GM23338 (cell line): ENCODE data around the gene NFATC3. TPM values are rescaled to one million over a fixed set of nuclear protein-coding genes. Genes with fewer than 3 reads are reported as not detected.

Source experiments
- ATAC-seq: fragments of 200-7000 bp; cut with Tn5 transposase; 3 replicates; pipeline ENCODE4 v1.9.1; 2020
- DNase-seq: peaks from one replicate; pipeline ENCODE4 v3.0.0-alpha.2; 2015; ENCODE audit warnings: low spot score
- H2AFZ ChIP-seq: fragments of 200-600 bp; sonication (generic); 2 replicates; pipeline ENCODE4 v1.8.0; 2016; ENCODE audit warnings: antibody characterized with exemption, mild to moderate bottlenecking, moderate library complexity
- H3F3A ChIP-seq: fragments of 200-600 bp; sonication (generic); replicated peaks from 2 replicates; pipeline ENCODE4 v1.8.0; 2017; ENCODE audit warnings: antibody characterized with exemption, mixed run types, low read depth
- H3K27ac ChIP-seq: fragments of 200-600 bp; sonication (generic); 2 replicates; pipeline ENCODE4 v1.6.1; 2016; ENCODE audit warnings: low read depth
- H3K27me3 ChIP-seq: fragments of 200-600 bp; sonication (generic); 2 replicates; pipeline ENCODE4 v1.8.0; 2016; ENCODE audit warnings: mild to moderate bottlenecking, mixed run types, moderate library complexity; ENCODE audit not compliant: insufficient read depth
- H3K36me3 ChIP-seq: fragments of 200-600 bp; sonication (generic); 2 replicates; pipeline ENCODE4 v1.8.0; 2016; ENCODE audit warnings: mild to moderate bottlenecking; ENCODE audit not compliant: insufficient read depth
- H3K4me1 ChIP-seq: fragments of 200-600 bp; sonication (generic); 2 replicates; pipeline ENCODE4 v1.8.0; 2016; ENCODE audit warnings: mild to moderate bottlenecking, moderate library complexity; ENCODE audit not compliant: insufficient read depth
- H3K4me2 ChIP-seq: fragments of 200-600 bp; sonication (generic); 2 replicates; pipeline ENCODE4 v1.7.1; 2017; ENCODE audit warnings: mixed run types
- H3K4me3 ChIP-seq: fragments of 200-600 bp; sonication (generic); 2 replicates; pipeline ENCODE4 v1.6.1; 2016; ENCODE audit warnings: mixed run types
- H3K79me2 ChIP-seq: fragments of 200-600 bp; sonication (generic); replicated peaks from 2 replicates; pipeline ENCODE4 v1.8.0; 2017; ENCODE audit warnings: mild to moderate bottlenecking; ENCODE audit not compliant: insufficient read depth
- H3K9me2 ChIP-seq: fragments of 200-600 bp; sonication (generic); 2 replicates; pipeline ENCODE4 v1.8.0; 2017; ENCODE audit not compliant: insufficient read depth
- H4K20me1 ChIP-seq: fragments of 200-600 bp; sonication (generic); replicated peaks from 2 replicates; pipeline ENCODE4 v1.8.0; 2017; ENCODE audit warnings: mild to moderate bottlenecking; ENCODE audit not compliant: insufficient read depth
- H3K27ac Mint-ChIP-seq: 2 replicates; pipeline ENCODE4 v1.8.0; 2020; ENCODE audit warnings: inconsistent platforms, mild to moderate bottlenecking, moderate library complexity, mixed read lengths
- H3K27me3 Mint-ChIP-seq: 3 replicates; pipeline ENCODE4 v1.8.0; 2022; ENCODE audit warnings: low read depth, mild to moderate bottlenecking, moderate library complexity, mixed read lengths, inconsistent platforms; ENCODE audit not compliant: insufficient read depth, poor library complexity
- H3K36me3 Mint-ChIP-seq: 3 replicates; pipeline ENCODE4 v1.8.0; 2021; ENCODE audit warnings: low read depth, mild to moderate bottlenecking, inconsistent platforms, moderate library complexity, mixed read lengths
- H3K4me1 Mint-ChIP-seq: 3 replicates; pipeline ENCODE4 v1.8.0; 2020; ENCODE audit warnings: mild to moderate bottlenecking, inconsistent platforms, mixed read lengths
- H3K4me3 Mint-ChIP-seq: 3 replicates; pipeline ENCODE4 v1.8.0; 2021; ENCODE audit warnings: moderate library complexity, mild to moderate bottlenecking, inconsistent platforms, mixed read lengths
- H3K9me3 Mint-ChIP-seq: 3 replicates; pipeline ENCODE4 v1.8.0; 2020; ENCODE audit warnings: moderate library complexity, mild to moderate bottlenecking, inconsistent platforms, mixed read lengths
- CREB1 ChIP-seq: fragments of 250-450 bp; sonication (Bioruptor Pico); IDR thresholded peaks from 2 replicates; pipeline ENCODE4 v1.5.0; 2020; ENCODE audit warnings: low read depth, mild to moderate bottlenecking, moderate library complexity
- CTCF ChIP-seq, 2 experiments: fragments of 200-600 bp in 1 of 2; sonication (generic) in 1 of 2; conservative IDR thresholded peaks; 2 replicates each; pipeline versions ENCODE4 v1.5.1 to v1.6.1; 2016 to 2017; ENCODE audit warnings: antibody characterized with exemption in 2 of 2, low read depth in 2 of 2, mild to moderate bottlenecking in 2 of 2, moderate library complexity in 1 of 2
- EZH2phosphoT487 ChIP-seq: fragments of 200-600 bp; sonication (generic); IDR thresholded peaks from one replicate; pipeline ENCODE4 v1.8.1; 2018; ENCODE audit warnings: antibody characterized with exemption; ENCODE audit not compliant: unreplicated experiment
- JUNB ChIP-seq: IDR thresholded peaks from one replicate; pipeline ENCODE4 v1.6.1; 2016; ENCODE audit warnings: antibody characterized with exemption; ENCODE audit not compliant: unreplicated experiment
- NANOG ChIP-seq: IDR thresholded peaks from 2 replicates; pipeline ENCODE4 v1.6.1; 2016; ENCODE audit warnings: antibody characterized with exemption, borderline replicate concordance
- POLR2AphosphoS5 ChIP-seq: IDR thresholded peaks from 2 replicates; pipeline ENCODE4 v1.6.1; 2016; ENCODE audit warnings: antibody characterized with exemption, low read depth
- STAT1 ChIP-seq: IDR thresholded peaks from one replicate; pipeline ENCODE4 v1.6.1; 2016; ENCODE audit warnings: antibody characterized with exemption; ENCODE audit not compliant: unreplicated experiment
- ZNF114 ChIP-seq: fragments of 250-450 bp; sonication (Bioruptor Pico); IDR thresholded peaks from 2 replicates; pipeline ENCODE4 v1.5.0; 2020; ENCODE audit warnings: mild to moderate bottlenecking, moderate library complexity
- ZNF331 ChIP-seq: fragments of 250-450 bp; sonication (Bioruptor Pico); IDR thresholded peaks from 2 replicates; pipeline ENCODE4 v1.5.0; 2020; ENCODE audit warnings: low read depth, mild to moderate bottlenecking, moderate library complexity
- polyA plus RNA-seq: library from polyadenylated mRNA; unstranded; fragments of >200 nt; fragmentation: Nextera tagmentation; extraction: Ambion mirVana; gene quantifications from 2 replicates; pipeline ENCODE4 v1.2.1, GENCODE V29; 2016
- total RNA-seq: library from RNA; depleted of rRNA; stranded (reverse); fragments of >200 nt; shearing (Covaris generic); gene quantifications from 2 replicates; pipeline ENCODE4 v1.2.3, GENCODE V29; 2014
- TF ChIP-seq, protein P1 (sequence below): IDR thresholded peaks from 2 replicates; pipeline ENCODE4 v1.6.1; 2016; ENCODE audit warnings: antibody characterized with exemption

Gene NFATC3
- total and polyA plus RNA-seq, 2 experiments from 2014 or later = 9.2 to 40.9 TPM

GRCh38 chr16:68272507-68273209 lies 187.5 kb downstream of the NFATC3 start (continued):
- TF ChIP-seq CTCF (conservative IDR thresholded peaks at IDR 0.05; ENCODE audit: low read depth in 2 of 2) = no peak
- TF ChIP-seq ZNF114 (CRISPR knock-in tag) = no peak
- TF ChIP-seq CREB1 = no peak
- TF ChIP-seq JUNB = no peak
- no peak for TF ChIP-seq EZH2phosphoT487

- peaks cover 13% of the 10 kb centered on the region for H4K20me1 ChIP-seq
- H3K4me1 ChIP-seq = peaks cover 11% of the 10 kb centered on the region
- H3K27ac ChIP-seq = no peak overlapping the region
- H3K36me3 ChIP-seq = no peaks in the 10 kb centered on the region
- TF ChIP-seq ZNF114 (CRISPR knock-in tag) (no peak), POLR2AphosphoS5 (no peak)
- TF ChIP-seq, protein P1, sequence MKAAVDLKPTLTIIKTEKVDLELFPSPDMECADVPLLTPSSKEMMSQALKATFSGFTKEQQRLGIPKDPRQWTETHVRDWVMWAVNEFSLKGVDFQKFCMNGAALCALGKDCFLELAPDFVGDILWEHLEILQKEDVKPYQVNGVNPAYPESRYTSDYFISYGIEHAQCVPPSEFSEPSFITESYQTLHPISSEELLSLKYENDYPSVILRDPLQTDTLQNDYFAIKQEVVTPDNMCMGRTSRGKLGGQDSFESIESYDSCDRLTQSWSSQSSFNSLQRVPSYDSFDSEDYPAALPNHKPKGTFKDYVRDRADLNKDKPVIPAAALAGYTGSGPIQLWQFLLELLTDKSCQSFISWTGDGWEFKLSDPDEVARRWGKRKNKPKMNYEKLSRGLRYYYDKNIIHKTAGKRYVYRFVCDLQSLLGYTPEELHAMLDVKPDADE = no peak
- no peak overlapping the region for H3K4me3 ChIP-seq
- DNase-seq = no peak
- no peaks in the 10 kb centered on the region for H3F3A ChIP-seq
- H2AFZ ChIP-seq = no peak overlapping the region
- H3K79me2 ChIP-seq = peaks cover 44% of the 10 kb centered on the region
- no peak overlapping the region for H3K4me3 Mint-ChIP-seq
- no peaks in the 10 kb centered on the region for H3K9me3 Mint-ChIP-seq
- H3K27ac Mint-ChIP-seq = peak overlapping the region; percentile 66; the same call in 1 of the 2 replicates
- H3K4me2 ChIP-seq = no peak overlapping the region
- ATAC-seq = no peak
- H3K27me3 ChIP-seq = no peaks in the 10 kb centered on the region
- peaks cover 29% of the 10 kb centered on the region for H3K36me3 Mint-ChIP-seq
- H3K27me3 Mint-ChIP-seq = peaks cover 5% of the 10 kb centered on the region
- no peaks in the 10 kb centered on the region for H3K9me2 ChIP-seq
- H3K4me1 Mint-ChIP-seq = peaks cover 7% of the 10 kb centered on the region
Observed at GRCh38 chr16:68273459-68273858, 188.3 kb downstream of the NFATC3 start.

GRCh38 chr16:68273896-68274295 lies 188.7 kb downstream of the NFATC3 start:
- H3K4me3 Mint-ChIP-seq = no peak overlapping the region
- TF ChIP-seq ZNF331 (CRISPR knock-in tag) (no peak), JUNB (no peak), EZH2phosphoT487 (no peak), CREB1 (no peak), NANOG (no peak), POLR2AphosphoS5 (no peak), CTCF (conservative IDR thresholded peaks at IDR 0.05; ENCODE audit: low read depth in 2 of 2) (no peak), ZNF114 (CRISPR knock-in tag) (no peak), STAT1 (no peak)

More at GRCh38 chr16:68273896-68274295, 188.7 kb downstream of the NFATC3 start:
- ATAC-seq (no peak), DNase-seq (no peak)
- Histone ChIP-seq H3F3A (no peaks in the 10 kb centered on the region), H3K9me2 (no peaks in the 10 kb centered on the region), H3K36me3 (no peaks in the 10 kb centered on the region), H3K4me3 (no peak overlapping the region), H3K79me2 (peaks cover 40% of the 10 kb centered on the region), H3K27ac (no peak overlapping the region), H3K4me2 (no peak overlapping the region), H4K20me1 (peaks cover 13% of the 10 kb centered on the region), H3K4me1 (peaks cover 8% of the 10 kb centered on the region), H2AFZ (no peak overlapping the region), H3K27me3 (no peaks in the 10 kb centered on the region)
- H3K27me3 Mint-ChIP-seq = peaks cover 5% of the 10 kb centered on the region
- H3K27ac Mint-ChIP-seq = no peak overlapping the region
- peaks cover 6% of the 10 kb centered on the region for H3K4me1 Mint-ChIP-seq
- no peaks in the 10 kb centered on the region for H3K9me3 Mint-ChIP-seq
- H3K36me3 Mint-ChIP-seq = peaks cover 29% of the 10 kb centered on the region
